DND-41 (cell line): Measurements from ENCODE around the gene LCOR.

ENCODE experiments used
- ATAC-seq: fragments of 200-7000 bp; cut with Tn5 transposase; 3 replicates; pipeline ENCODE4 v1.9.1; 2021; ENCODE audit warnings: low read depth; ENCODE audit not compliant: insufficient read depth
- DNase-seq: peaks from one replicate; pipeline ENCODE4 v3.0.0-alpha.2; 2020
- H2AFZ ChIP-seq: 2 replicates; pipeline ENCODE4 v1.6.0; 2012; ENCODE audit warnings: low read depth, low read length
- H3K27ac ChIP-seq: 2 replicates; pipeline ENCODE4 v1.5.1; 2012; ENCODE audit warnings: low read length, inconsistent platforms
- H3K27me3 ChIP-seq: fragments of 200-600 bp; sonication (generic); 2 replicates; pipeline ENCODE4 v1.6.0; 2012; ENCODE audit warnings: low read length, mild to moderate bottlenecking, inconsistent platforms; ENCODE audit not compliant: insufficient read depth, poor library complexity
- H3K36me3 ChIP-seq: 2 replicates; pipeline ENCODE4 v1.5.1; 2012; ENCODE audit warnings: low read length, inconsistent platforms; ENCODE audit not compliant: insufficient read depth
- H3K4me1 ChIP-seq: 2 replicates; pipeline ENCODE4 v1.5.1; 2012; ENCODE audit warnings: mild to moderate bottlenecking, low read length; ENCODE audit not compliant: insufficient read depth
- H3K4me2 ChIP-seq: 2 replicates; pipeline ENCODE4 v1.6.0; 2012; ENCODE audit warnings: mild to moderate bottlenecking, moderate library complexity, low read length, inconsistent platforms; ENCODE audit not compliant: insufficient read depth
- H3K4me3 ChIP-seq, 2 experiments: fragments of 200-600 bp in 1 of 2; shearing (Covaris generic) in 1 of 2; 2 replicates each; pipeline ENCODE4 v1.5.1; 2012 to 2016; ENCODE audit warnings: inconsistent platforms in 2 of 2, low read length in 2 of 2, mild to moderate bottlenecking in 2 of 2, low read depth in 1 of 2, moderate library complexity in 1 of 2
- H3K79me2 ChIP-seq: 2 replicates; pipeline ENCODE4 v1.6.0; 2012; ENCODE audit warnings: low read length, inconsistent platforms; ENCODE audit not compliant: insufficient read depth
- H3K9ac ChIP-seq: 2 replicates; pipeline ENCODE4 v1.6.0; 2012; ENCODE audit warnings: low read depth, mild to moderate bottlenecking, inconsistent platforms, low read length, moderate library complexity
- H3K9me3 ChIP-seq: 2 replicates; pipeline ENCODE4 v1.5.1; 2012; ENCODE audit warnings: low read length, moderate library complexity, mild to moderate bottlenecking, inconsistent platforms; ENCODE audit not compliant: insufficient read depth, severe bottlenecking
- H4K20me1 ChIP-seq: 2 replicates; pipeline ENCODE4 v1.6.0; 2012; ENCODE audit warnings: low read length; ENCODE audit not compliant: insufficient read depth
- EZH2 ChIP-seq: IDR thresholded peaks from 3 replicates; pipeline ENCODE4 v1.6.1; 2012; ENCODE audit warnings: borderline replicate concordance, low read depth, mild to moderate bottlenecking, moderate library complexity, low read length, inconsistent platforms; ENCODE audit not compliant: severe bottlenecking
- TF ChIP-seq, protein P1 (sequence below): IDR thresholded peaks from 2 replicates; pipeline ENCODE4 v1.5.1; 2012; ENCODE audit warnings: borderline replicate concordance, low read length, moderate library complexity, mild to moderate bottlenecking; ENCODE audit not compliant: poor library complexity, severe bottlenecking; ENCODE audit errors: extremely low read depth

LCOR gene

GRCh38 chr10:96996275-96996965 lies 164.3 kb downstream of the LCOR start:
- ATAC-seq (no peak), DNase-seq (no peak)
- Histone ChIP-seq H4K20me1 (no peaks in the 10 kb centered on the region), H3K9me3 (no peaks in the 10 kb centered on the region), H3K4me1 (no peaks in the 10 kb centered on the region), H3K4me3 (no peak overlapping the region), H3K9ac (no peak overlapping the region), H3K27me3 (no peaks in the 10 kb centered on the region), H3K4me2 (no peak overlapping the region), H2AFZ (no peak overlapping the region), H3K79me2 (no peaks in the 10 kb centered on the region), H3K27ac (no peak overlapping the region), H3K36me3 (no peaks in the 10 kb centered on the region)
- TF ChIP-seq, protein P1, sequence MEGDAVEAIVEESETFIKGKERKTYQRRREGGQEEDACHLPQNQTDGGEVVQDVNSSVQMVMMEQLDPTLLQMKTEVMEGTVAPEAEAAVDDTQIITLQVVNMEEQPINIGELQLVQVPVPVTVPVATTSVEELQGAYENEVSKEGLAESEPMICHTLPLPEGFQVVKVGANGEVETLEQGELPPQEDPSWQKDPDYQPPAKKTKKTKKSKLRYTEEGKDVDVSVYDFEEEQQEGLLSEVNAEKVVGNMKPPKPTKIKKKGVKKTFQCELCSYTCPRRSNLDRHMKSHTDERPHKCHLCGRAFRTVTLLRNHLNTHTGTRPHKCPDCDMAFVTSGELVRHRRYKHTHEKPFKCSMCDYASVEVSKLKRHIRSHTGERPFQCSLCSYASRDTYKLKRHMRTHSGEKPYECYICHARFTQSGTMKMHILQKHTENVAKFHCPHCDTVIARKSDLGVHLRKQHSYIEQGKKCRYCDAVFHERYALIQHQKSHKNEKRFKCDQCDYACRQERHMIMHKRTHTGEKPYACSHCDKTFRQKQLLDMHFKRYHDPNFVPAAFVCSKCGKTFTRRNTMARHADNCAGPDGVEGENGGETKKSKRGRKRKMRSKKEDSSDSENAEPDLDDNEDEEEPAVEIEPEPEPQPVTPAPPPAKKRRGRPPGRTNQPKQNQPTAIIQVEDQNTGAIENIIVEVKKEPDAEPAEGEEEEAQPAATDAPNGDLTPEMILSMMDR: no peak
- no peak for TF ChIP-seq EZH2

DNA sequence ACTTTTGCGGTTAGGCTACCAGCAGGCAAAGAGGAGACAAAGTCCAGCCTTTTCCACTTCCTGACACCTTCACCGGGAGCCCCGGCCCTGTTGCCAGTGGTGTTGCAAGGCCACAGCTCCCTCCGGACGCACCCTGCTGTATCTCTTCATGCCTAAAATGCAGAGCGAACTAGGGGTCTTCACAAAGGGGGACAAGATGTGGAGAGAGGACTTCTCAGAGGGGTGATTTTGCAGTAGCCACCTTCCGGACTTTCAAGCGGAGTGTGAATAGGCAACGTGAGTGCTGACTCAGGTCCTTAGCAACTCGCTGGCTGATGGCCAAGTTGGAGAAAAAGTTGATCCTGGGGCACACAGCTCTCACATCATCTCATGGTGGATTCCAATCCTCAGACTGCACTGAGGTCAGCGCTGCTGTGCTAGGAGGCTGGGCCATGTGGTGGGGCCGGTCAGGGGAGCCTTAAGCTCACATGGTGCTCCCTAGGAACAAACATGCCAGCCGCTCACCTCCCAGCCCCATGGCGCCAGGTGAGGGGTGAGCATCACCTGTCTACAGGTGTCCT lies 166.3 kb downstream of the LCOR start:
- H3K36me3 ChIP-seq: no peaks in the 10 kb centered on the region
- ATAC-seq (no peak), DNase-seq (no peak)
- H3K4me1 ChIP-seq: no peaks in the 10 kb centered on the region
- H2AFZ ChIP-seq: no peak overlapping the region
- H3K79me2 ChIP-seq: no peaks in the 10 kb centered on the region
- no peak overlapping the region for H3K9ac ChIP-seq
- no peaks in the 10 kb centered on the region for H3K27me3 ChIP-seq
- H4K20me1 ChIP-seq: no peaks in the 10 kb centered on the region
- TF ChIP-seq, protein P1: no peak
- no peak for TF ChIP-seq EZH2
- H3K9me3 ChIP-seq: no peaks in the 10 kb centered on the region
- H3K27ac ChIP-seq: no peak overlapping the region
- no peak overlapping the region for H3K4me3 ChIP-seq
- H3K4me2 ChIP-seq: no peak overlapping the region

DNA sequence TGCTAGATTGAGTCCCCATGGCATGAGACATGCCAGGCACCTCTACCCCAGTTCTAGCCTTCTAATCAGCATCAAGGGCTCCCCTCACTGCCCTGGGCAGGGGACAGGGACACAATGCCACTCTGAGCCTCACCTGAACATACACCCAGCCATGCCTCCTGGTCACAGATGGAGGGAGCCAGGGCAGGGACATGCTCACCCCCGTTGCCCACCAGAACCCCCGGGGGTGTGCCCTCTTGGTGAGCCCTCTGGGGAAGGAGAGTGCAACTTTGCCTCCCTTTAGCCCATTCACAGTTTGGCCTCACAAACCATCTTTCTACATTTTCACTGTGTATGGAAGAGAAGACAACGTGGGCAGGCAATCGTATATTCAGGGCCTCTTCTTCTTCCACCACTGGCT lies 167.2 kb downstream of the LCOR start:
- TF ChIP-seq EZH2: no peak
- TF ChIP-seq, protein P1: no peak
- Histone ChIP-seq H3K4me3 (no peak overlapping the region), H3K36me3 (no peaks in the 10 kb centered on the region), H3K4me1 (no peaks in the 10 kb centered on the region), H3K9ac (no peak overlapping the region), H3K9me3 (no peaks in the 10 kb centered on the region), H3K4me2 (no peak overlapping the region), H3K27me3 (no peaks in the 10 kb centered on the region), H4K20me1 (no peaks in the 10 kb centered on the region), H3K79me2 (no peaks in the 10 kb centered on the region), H3K27ac (no peak overlapping the region), H2AFZ (no peak overlapping the region)
- ATAC-seq (peak; percentile 20; the same call in 1 of the 3 replicates), DNase-seq (no peak)
